NB4 (cell line): Measurements from ENCODE around the gene PHKG1.
"Not testable (repeated sequence)": the region's sequence is repeated elsewhere in the genome, so short reads cannot be mapped to it uniquely, and the experiment has no call there.

Experiments
- CTCF ChIP-seq: IDR thresholded peaks from one replicate; pipeline ENCODE4 v1.5.1; 2012; ENCODE audit warnings: low read depth, low read length
- POLR2A ChIP-seq: IDR thresholded peaks from 2 replicates; pipeline ENCODE4 v1.6.1; 2011; ENCODE audit warnings: mild to moderate bottlenecking; ENCODE audit not compliant: insufficient read length; ENCODE audit errors: extremely low read depth

- TF ChIP-seq CTCF, POLR2A: not testable (repeated sequence)
Observed at GRCh38 chr7:56066376-56066775, 26.4 kb downstream of the PHKG1 start.
